Fibroblast of mammary gland (primary cell): Measurements from ENCODE around the gene MFAP1.
"Not testable (repeated sequence)": the region's sequence is repeated elsewhere in the genome, so short reads cannot be mapped to it uniquely, and the experiment has no call there.

Experiments
- DNase-seq: peaks from one replicate; pipeline ENCODE4 v3.0.0-alpha.2; 2010; ENCODE audit warnings: low read depth
- H3K4me3 ChIP-seq: 2 replicates; pipeline ENCODE4 v1.5.1; 2011; ENCODE audit warnings: low read depth, mild to moderate bottlenecking, low read length, moderate library complexity; ENCODE audit not compliant: control insufficient read depth
- TF ChIP-seq, protein P1 (sequence below): conservative IDR thresholded peaks from 2 replicates; pipeline ENCODE4 v1.5.1; 2011; ENCODE audit warnings: low read depth, low read length, inconsistent platforms; ENCODE audit not compliant: control insufficient read depth, insufficient read depth

MFAP1 gene

DNA sequence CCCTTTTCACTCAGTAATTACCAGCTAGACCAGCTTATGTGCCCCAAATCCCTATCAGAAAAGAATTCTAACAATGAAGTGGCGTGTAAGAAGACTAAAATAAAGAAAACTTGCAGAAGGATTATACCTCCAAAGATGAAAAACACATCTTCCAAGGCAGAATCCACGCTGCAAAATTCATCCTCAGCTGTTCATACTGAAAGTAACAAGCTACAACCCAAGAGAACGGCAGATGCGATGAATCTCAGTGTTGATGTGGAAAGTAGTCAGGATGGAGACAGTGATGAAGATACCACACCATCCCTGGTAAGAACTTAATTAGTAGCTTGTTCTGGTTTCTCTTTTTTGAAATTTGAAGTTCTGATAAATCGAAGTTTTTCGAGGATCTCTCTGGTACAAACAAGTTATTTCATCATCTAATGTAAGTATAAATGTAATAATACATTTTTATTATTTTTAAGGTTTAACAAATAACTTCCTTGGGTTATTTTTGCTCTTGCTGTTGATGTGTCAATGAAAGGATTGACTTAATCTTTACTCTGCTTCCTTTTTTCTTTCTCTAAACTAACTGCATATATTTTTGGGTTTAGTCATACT, 3.7 kb upstream of the MFAP1 start:
- DNase-seq = peak; percentile 32
- peak overlapping the region; percentile 78 for H3K4me3 ChIP-seq

DNA sequence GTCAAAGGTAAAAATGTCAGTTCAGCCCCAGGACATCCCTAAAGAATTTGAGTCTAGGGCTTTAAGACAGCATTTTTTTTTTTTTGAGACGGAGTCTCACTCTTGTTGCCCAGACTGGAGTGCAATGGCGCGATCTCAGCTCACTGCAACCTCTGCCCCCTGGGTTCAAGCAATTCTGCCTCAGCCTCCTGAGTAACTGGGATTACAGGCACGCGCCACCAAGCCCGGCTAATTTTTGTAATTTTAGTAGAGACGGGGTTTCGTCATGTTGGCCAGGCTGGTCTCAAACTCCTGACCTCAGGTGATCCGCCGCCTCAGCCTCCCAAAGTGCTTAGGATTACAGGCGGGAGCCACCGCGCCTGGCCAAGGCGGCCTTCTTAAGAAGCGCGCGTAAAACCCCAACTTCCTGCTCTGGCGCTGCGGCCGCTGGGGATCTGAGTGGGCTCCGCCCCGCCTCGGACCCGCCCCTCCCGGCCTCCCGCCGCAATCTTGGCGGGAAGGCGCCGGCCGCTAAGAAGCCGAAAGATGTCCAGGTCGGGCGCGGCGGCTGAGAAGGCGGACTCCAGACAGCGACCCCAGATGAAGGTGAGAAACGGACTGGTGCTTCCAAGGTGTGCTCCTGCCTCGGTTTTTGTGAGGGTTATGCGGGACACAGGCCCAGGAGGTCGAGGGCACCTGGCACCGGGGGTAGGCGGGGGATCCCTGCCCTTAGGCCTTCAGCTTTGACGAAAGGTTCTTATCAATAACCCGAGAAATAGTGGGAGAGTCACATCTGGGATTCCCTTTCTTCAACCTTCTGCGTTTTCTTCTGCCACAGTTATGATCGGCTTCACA, 2.2 kb upstream of the MFAP1 start, which contains the start of gene WDR76:
WDR76 (plus strand) TSS at position 495 of the 834 bp plus-strand sequence; CDS start at position 526, 31 bp downstream.
- DNase-seq = peak; percentile 84
- H3K4me3 ChIP-seq = peak within 1 kb of the TSS; percentile 78
- TF ChIP-seq, protein P1, sequence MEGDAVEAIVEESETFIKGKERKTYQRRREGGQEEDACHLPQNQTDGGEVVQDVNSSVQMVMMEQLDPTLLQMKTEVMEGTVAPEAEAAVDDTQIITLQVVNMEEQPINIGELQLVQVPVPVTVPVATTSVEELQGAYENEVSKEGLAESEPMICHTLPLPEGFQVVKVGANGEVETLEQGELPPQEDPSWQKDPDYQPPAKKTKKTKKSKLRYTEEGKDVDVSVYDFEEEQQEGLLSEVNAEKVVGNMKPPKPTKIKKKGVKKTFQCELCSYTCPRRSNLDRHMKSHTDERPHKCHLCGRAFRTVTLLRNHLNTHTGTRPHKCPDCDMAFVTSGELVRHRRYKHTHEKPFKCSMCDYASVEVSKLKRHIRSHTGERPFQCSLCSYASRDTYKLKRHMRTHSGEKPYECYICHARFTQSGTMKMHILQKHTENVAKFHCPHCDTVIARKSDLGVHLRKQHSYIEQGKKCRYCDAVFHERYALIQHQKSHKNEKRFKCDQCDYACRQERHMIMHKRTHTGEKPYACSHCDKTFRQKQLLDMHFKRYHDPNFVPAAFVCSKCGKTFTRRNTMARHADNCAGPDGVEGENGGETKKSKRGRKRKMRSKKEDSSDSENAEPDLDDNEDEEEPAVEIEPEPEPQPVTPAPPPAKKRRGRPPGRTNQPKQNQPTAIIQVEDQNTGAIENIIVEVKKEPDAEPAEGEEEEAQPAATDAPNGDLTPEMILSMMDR = no peak

More for the DNA sequence above, 3.7 kb upstream of the MFAP1 start:
- TF ChIP-seq, protein P1 = no peak

DNA sequence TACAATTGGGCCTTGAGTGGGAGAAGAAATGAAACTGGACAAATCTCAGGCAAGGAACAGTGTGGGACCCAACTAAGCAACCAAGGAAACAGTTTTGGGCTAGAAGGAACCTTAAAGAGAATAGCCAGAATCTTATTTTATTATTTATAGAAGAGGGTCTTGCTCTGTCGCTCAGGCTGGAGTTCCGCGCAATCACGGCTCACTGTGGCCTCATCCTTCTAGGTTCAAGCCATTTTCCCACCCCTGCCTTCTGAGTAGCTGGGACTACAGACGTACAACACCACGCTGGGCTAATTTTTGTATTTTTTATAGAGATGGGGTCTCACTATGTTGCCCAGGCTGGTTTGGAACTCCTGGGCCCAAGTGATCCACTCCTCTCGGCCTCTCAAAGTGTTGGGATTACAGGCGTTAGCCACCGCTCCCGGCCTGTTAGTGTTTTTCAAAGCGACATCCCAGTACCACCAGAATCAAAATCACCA, 1.6 kb upstream of the MFAP1 start:
- DNase-seq = no peak
- H3K4me3 ChIP-seq = peak overlapping the region; percentile 78
- TF ChIP-seq, protein P1 = no peak

DNA sequence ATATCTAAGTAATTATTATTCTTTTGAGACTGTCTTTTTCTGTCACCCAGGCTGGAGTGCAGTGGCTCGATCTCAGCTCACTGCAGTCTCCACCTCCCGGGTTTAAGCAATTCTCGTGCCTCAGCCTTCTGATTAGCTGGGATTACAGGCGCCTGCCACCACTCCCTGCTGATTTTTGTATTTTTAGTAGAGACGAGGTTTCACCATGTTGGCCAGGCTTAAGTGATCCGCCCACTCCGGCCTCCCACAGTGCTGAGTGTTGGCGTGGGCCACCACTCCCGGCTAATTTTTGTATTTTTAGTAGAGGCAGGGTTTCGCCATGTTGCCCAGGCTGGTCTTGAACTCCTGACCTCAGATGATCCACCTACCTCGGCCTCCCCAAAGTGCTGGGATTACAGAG, 815 bp upstream of the MFAP1 start:
- DNase-seq, H3K4me3 ChIP-seq: not testable (repeated sequence)

DNA sequence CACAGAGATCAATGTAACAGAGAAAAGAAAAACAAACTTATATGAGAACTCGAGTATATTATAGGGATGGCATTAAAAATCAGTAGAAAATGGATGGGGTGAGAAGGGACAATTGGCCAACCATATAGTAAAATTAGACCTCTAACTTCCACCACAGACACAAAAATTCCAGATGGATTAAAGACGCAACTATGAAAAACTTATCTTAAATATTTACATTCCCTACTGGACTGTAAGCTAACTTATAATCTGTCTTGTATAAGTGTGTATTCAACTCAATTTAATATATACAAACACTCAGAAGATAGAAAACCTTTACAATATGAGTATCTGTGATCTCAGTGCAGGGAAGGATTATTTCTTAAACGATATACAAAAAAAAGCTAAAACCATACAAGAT, 3.0 kb downstream of the MFAP1 start:
- H3K4me3 ChIP-seq = no peak overlapping the region
- TF ChIP-seq, protein P1 = no peak
- no peak for DNase-seq

DNA sequence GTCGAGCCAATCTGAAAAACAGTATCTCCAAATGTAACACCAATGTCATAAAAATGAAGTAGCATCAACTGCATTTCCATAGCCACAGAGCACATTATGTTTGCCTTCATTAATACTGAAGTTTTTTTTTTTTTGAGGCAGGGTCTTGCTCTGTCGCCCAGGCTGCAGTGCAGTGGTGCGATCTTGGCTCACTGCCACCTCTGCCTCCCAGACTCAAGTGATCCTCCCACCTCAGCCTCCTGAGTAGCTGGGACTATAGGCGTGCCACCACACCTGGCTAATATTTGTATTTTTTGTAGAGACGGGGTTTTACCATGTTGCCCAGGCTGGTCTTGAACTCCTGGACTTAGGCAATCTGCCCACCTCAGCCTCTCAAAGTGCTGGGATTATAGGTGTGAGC, 9.4 kb downstream of the MFAP1 start:
- not testable (repeated sequence) for H3K4me3 ChIP-seq, DNase-seq

DNA sequence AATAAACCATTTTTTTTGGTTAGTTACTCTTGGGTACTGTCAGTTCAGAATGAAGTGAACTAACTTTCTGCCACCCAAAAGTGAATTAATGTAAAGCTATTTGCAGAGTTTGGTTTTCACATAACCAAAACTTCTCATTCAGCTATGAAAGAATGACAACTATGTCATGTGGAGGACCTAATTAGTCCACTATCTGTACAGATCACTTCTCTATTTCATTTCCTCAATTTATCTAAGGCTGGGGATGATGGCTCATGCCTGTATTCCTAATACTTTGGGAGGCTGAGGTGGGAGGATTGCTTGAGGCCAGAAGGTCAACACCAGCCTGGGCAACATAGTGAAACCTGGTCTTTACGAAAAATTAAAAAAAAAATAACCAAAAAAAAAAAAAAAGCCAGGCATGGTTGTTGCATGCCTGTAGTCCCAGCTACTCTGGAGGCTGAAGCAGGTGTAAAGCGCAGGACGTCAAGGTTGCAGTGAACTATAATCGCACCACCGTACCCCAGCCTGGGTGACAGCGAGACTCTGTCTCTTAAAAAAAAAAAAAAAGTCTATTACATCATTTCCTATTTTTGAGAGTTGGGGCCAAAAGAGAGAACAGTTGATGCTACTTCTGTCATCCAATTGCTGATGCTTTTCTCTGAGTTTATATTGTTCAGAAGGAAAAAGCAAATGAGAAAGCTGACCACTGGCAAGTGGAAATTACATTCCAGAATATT, 15.4 kb downstream of the MFAP1 start:
- TF ChIP-seq, protein P1 = no peak
- DNase-seq = no peak
- H3K4me3 ChIP-seq = no peak overlapping the region
